H1 (cell line): ENCODE measurements around the gene PCDHA1. TPM values are rescaled to one million over a fixed set of nuclear protein-coding genes. Genes with fewer than 3 reads are reported as not detected.

Source experiments
- CTCF ChIA-PET: fragments of 300-600 bp; sonication (Branson Sonifier 250); formaldehyde crosslinking; loops from one replicate; lab custom pipeline; 2021; ENCODE audit not compliant: partially characterized antibody; lab: Charles Lee
- POLR2A ChIA-PET: fragments of 300-600 bp; sonication (Branson Sonifier 250); formaldehyde crosslinking; loops from one replicate; lab custom pipeline; 2021; ENCODE audit warnings: inconsistent platforms; ENCODE audit not compliant: partially characterized antibody; lab: Charles Lee
- DNase-seq, 2 experiments: peaks; one replicate each; pipeline versions ENCODE4 v3.0.0 to v3.0.0-alpha.2; 2010 to 2022; ENCODE audit warnings: low spot score in 2 of 2, low read depth in 1 of 2, mixed read lengths in 1 of 2
- FAIRE-seq: peaks from 2 replicates; lab custom pipeline; 2011; peaks lifted over from hg19 to GRCh38; lab: Jason Lieb, UNC
- H2AFZ ChIP-seq: 2 replicates; pipeline ENCODE4 v1.8.1; 2012; ENCODE audit warnings: low read length, inconsistent platforms
- H2AK5ac ChIP-seq: 2 replicates; pipeline ENCODE4 v1.6.1; 2013; ENCODE audit warnings: low read depth, low read length
- H2BK120ac ChIP-seq: replicated peaks from 2 replicates; pipeline ENCODE3; 2013; ENCODE audit warnings: low read depth, low read length, inconsistent platforms
- H2BK12ac ChIP-seq: 2 replicates; pipeline ENCODE4 v1.6.1; 2013; ENCODE audit warnings: low read depth, low read length
- H2BK15ac ChIP-seq: 2 replicates; pipeline ENCODE4 v1.6.1; 2013; ENCODE audit warnings: low read length
- H2BK20ac ChIP-seq: 2 replicates; pipeline ENCODE4 v1.6.1; 2013; ENCODE audit warnings: low read length
- H2BK5ac ChIP-seq: 2 replicates; pipeline ENCODE4 v1.6.1; 2013; ENCODE audit warnings: low read depth, low read length
- H3K14ac ChIP-seq: 2 replicates; pipeline ENCODE4 v1.6.1; 2013; ENCODE audit warnings: inconsistent platforms; ENCODE audit not compliant: insufficient read length
- H3K18ac ChIP-seq: 2 replicates; pipeline ENCODE4 v1.6.1; 2013; ENCODE audit warnings: low read length; ENCODE audit errors: extremely low read depth
- H3K23ac ChIP-seq: 2 replicates; pipeline ENCODE4 v1.6.1; 2013; ENCODE audit warnings: inconsistent platforms; ENCODE audit not compliant: insufficient read length
- H3K23me2 ChIP-seq: 2 replicates; pipeline ENCODE4 v1.6.1; 2013; ENCODE audit warnings: low read depth, low read length
- H3K27ac ChIP-seq: 2 replicates; pipeline ENCODE4 v1.6.1; 2011; ENCODE audit warnings: low read depth, low read length, inconsistent platforms
- H3K27me3 ChIP-seq, 4 experiments: replicated peaks in 1 of 4; 1 replicate in 1 of 4; 2 replicates in 3 of 4; pipeline versions ENCODE4 v1.6.1 to v1.8.1; 2011 to 2013; ENCODE audit warnings: low read length in 3 of 4, mild to moderate bottlenecking in 3 of 4, inconsistent platforms in 2 of 4, mixed read lengths in 2 of 4, moderate library complexity in 1 of 4; ENCODE audit not compliant: control insufficient read depth in 3 of 4, insufficient read depth in 3 of 4; ENCODE audit errors: extremely low read depth in 1 of 4
- H3K36me3 ChIP-seq, 4 experiments: 2 replicates each; pipeline versions ENCODE4 v1.6.1 to v1.8.1; 2011 to 2013; ENCODE audit warnings: mild to moderate bottlenecking in 4 of 4, low read length in 3 of 4, moderate library complexity in 2 of 4, control low read depth in 1 of 4, inconsistent platforms in 1 of 4; ENCODE audit not compliant: insufficient read depth in 4 of 4, control insufficient read depth in 2 of 4
- H3K4ac ChIP-seq: replicated peaks from 2 replicates; pipeline ENCODE3; 2013; ENCODE audit warnings: low read length, low read depth, mixed read lengths, inconsistent platforms; ENCODE audit not compliant: insufficient read length
- H3K4me1 ChIP-seq, 4 experiments: replicated peaks in 1 of 4; 1 replicate in 1 of 4; 2 replicates in 3 of 4; pipeline versions ENCODE4 v1.6.1 to v1.8.1; 2011 to 2013; ENCODE audit warnings: low read length in 3 of 4, inconsistent platforms in 2 of 4, mixed read lengths in 1 of 4; ENCODE audit not compliant: insufficient read depth in 4 of 4, control insufficient read depth in 3 of 4
- H3K4me2 ChIP-seq, 2 experiments: 2 replicates each; pipeline versions ENCODE4 v1.6.1 to v1.8.1; 2011 to 2013; ENCODE audit warnings: low read depth in 2 of 2, low read length in 2 of 2, control low read depth in 1 of 2, inconsistent platforms in 1 of 2, mild to moderate bottlenecking in 1 of 2; ENCODE audit not compliant: insufficient read depth in 1 of 2
- H3K4me3 ChIP-seq, 4 experiments: fragments of 200-600, 300-600 bp in 1 of 4; sonication (generic), shearing (Covaris generic), sonication (Bioruptor Twin) in 1 of 4; 2 replicates each; pipeline versions ENCODE4 v1.5.1 to v1.8.1; 2011 to 2016; ENCODE audit warnings: low read length in 4 of 4, low read depth in 3 of 4, control low read depth in 2 of 4, inconsistent platforms in 2 of 4, mild to moderate bottlenecking in 2 of 4, mixed read lengths in 1 of 4, moderate library complexity in 1 of 4; ENCODE audit not compliant: insufficient read depth in 2 of 4; ENCODE audit errors: extremely low read depth in 1 of 4
- H3K56ac ChIP-seq: replicated peaks from 2 replicates; pipeline ENCODE3; 2013; ENCODE audit warnings: low read depth, mild to moderate bottlenecking, mixed read lengths, low read length, inconsistent platforms; ENCODE audit not compliant: insufficient read length
- H3K79me1 ChIP-seq: 2 replicates; pipeline ENCODE4 v1.6.1; 2013; ENCODE audit warnings: low read depth, low read length, control low read depth
- H3K79me2 ChIP-seq, 2 experiments: 2 replicates each; pipeline versions ENCODE4 v1.6.1 to v1.8.1; 2012 to 2013; ENCODE audit warnings: low read length in 2 of 2, mild to moderate bottlenecking in 2 of 2, inconsistent platforms in 1 of 2; ENCODE audit not compliant: insufficient read depth in 2 of 2, control insufficient read depth in 1 of 2
- H3K9ac ChIP-seq, 4 experiments: replicated peaks in 1 of 4; 1 replicate in 1 of 4; 2 replicates in 3 of 4; pipeline versions ENCODE4 v1.6.1 to v1.8.1; 2011 to 2013; ENCODE audit warnings: low read depth in 3 of 4, low read length in 3 of 4, control low read depth in 2 of 4, mild to moderate bottlenecking in 2 of 4, moderate library complexity in 2 of 4, inconsistent platforms in 1 of 4; ENCODE audit errors: extremely low read depth in 1 of 4
- H3K9me3 ChIP-seq, 2 experiments: 2 replicates each; pipeline versions ENCODE4 v1.6.1 to v1.8.1; 2012 to 2013; ENCODE audit warnings: mild to moderate bottlenecking in 2 of 2, moderate library complexity in 2 of 2, control low read depth in 1 of 2, inconsistent platforms in 1 of 2, low read depth in 1 of 2, low read length in 1 of 2, mixed read lengths in 1 of 2; ENCODE audit not compliant: insufficient read depth in 2 of 2
- H4K20me1 ChIP-seq, 2 experiments: replicated peaks in 1 of 2; 2 replicates each; pipeline versions ENCODE3 to v1.8.1; 2011 to 2013; ENCODE audit warnings: inconsistent platforms in 2 of 2, low read length in 2 of 2, mild to moderate bottlenecking in 1 of 2; ENCODE audit not compliant: insufficient read depth in 2 of 2, control insufficient read depth in 1 of 2
- H4K5ac ChIP-seq: 2 replicates; pipeline ENCODE4 v1.6.1; 2013; ENCODE audit warnings: low read length, low read depth, mixed read lengths, inconsistent platforms; ENCODE audit not compliant: insufficient read length
- H4K8ac ChIP-seq: 2 replicates; pipeline ENCODE4 v1.8.0; 2013; ENCODE audit warnings: mild to moderate bottlenecking, moderate library complexity, low read length, inconsistent platforms; ENCODE audit not compliant: insufficient read depth; ENCODE audit errors: extremely low read depth
- H4K91ac ChIP-seq: replicated peaks from 2 replicates; pipeline ENCODE3; 2013; ENCODE audit warnings: low read length, mixed read lengths, inconsistent platforms; ENCODE audit not compliant: insufficient read length
- BACH1 ChIP-seq: IDR thresholded peaks from 2 replicates; pipeline ENCODE4 v1.6.1; 2012; ENCODE audit warnings: low read length, improper control_type of control experiment
- CBX8 ChIP-seq: fragments of 300-800, 300-1000 bp; sonication (generic); IDR thresholded peaks from 2 replicates; pipeline ENCODE4 v1.7.1; 2016; ENCODE audit warnings: low read depth, low read length, borderline replicate concordance
- CTBP2 ChIP-seq: IDR thresholded peaks from 2 replicates; pipeline ENCODE4 v1.7.0; 2011; ENCODE audit warnings: borderline replicate concordance, mild to moderate bottlenecking, moderate library complexity, mixed read lengths, low read length; ENCODE audit not compliant: insufficient read depth, insufficient read length
- EZH2 ChIP-seq: fragments of 200-600 bp; sonication (generic); IDR thresholded peaks from 2 replicates; pipeline ENCODE4 v1.7.1; 2012; ENCODE audit warnings: low read depth, mild to moderate bottlenecking, moderate library complexity, low read length, inconsistent platforms; ENCODE audit not compliant: severe bottlenecking
- FOSL1 ChIP-seq: IDR thresholded peaks from 2 replicates; pipeline ENCODE4 v1.6.1; 2011; ENCODE audit warnings: mild to moderate bottlenecking, low read depth, low read length, moderate library complexity; ENCODE audit not compliant: insufficient read depth
- POLR2A ChIP-seq, 2 experiments: IDR thresholded peaks; 1 replicate in 1 of 2; 2 replicates in 1 of 2; pipeline ENCODE4 v1.6.1; 2011; ENCODE audit warnings: low read depth in 2 of 2, low read length in 2 of 2, mild to moderate bottlenecking in 2 of 2; ENCODE audit errors: control extremely low read depth in 1 of 2
- POLR2AphosphoS5 ChIP-seq: IDR thresholded peaks from 2 replicates; pipeline ENCODE4 v1.6.1; 2011; ENCODE audit warnings: low read depth, low read length
- SP1 ChIP-seq: IDR thresholded peaks from 2 replicates; pipeline ENCODE4 v1.6.1; 2011; ENCODE audit warnings: low read depth, low read length
- TAF7 ChIP-seq: optimal IDR thresholded peaks from 2 replicates; pipeline ENCODE3; 2011; ENCODE audit warnings: low read depth, mild to moderate bottlenecking, inconsistent platforms, low read length, moderate library complexity, borderline replicate concordance
- TEAD4 ChIP-seq: IDR thresholded peaks from 2 replicates; pipeline ENCODE4 v1.6.1; 2012; ENCODE audit warnings: low read depth, low read length, inconsistent platforms, mixed read lengths
- WGBS, 2 experiments: shearing (Covaris generic) in 1 of 2; methylation state at CpG; one replicate each; pipeline versions ENCODE4 v1.1.6 to v1.1.7; 2013 to 2015; ENCODE audit warnings: low lambda C conversion rate in 2 of 2, mixed read lengths in 2 of 2, inconsistent platforms in 1 of 2, low coverage in 1 of 2, missing lambda C conversion rate in 1 of 2; ENCODE audit not compliant: insufficient replicate concordance in 2 of 2, insufficient coverage in 1 of 2, insufficient read length in 1 of 2; ENCODE audit errors: extremely low coverage in 1 of 2, missing lambda C conversion rate in 1 of 2; 5-methylcytosine and 5-hydroxymethylcytosine counted together
- polyA plus RNA-seq, 7 experiments: library from polyadenylated mRNA; depleted of rRNA in 3 of 7; stranded (reverse) in 5 of 7; unstranded in 2 of 7; fragments of >200 nt in 5 of 7; fragments of 200-250 nt in 2 of 7; gene quantifications; 1 replicate in 5 of 7; 2 replicates in 1 of 7; 4 replicates in 1 of 7; pipeline versions ENCODE4 v1.2.1 to v1.2.3, GENCODE V29; 2011 to 2013; ENCODE audit warnings: missing spikeins in 2 of 7, mixed read lengths in 2 of 7
- total RNA-seq: library from RNA; stranded (reverse); fragmentation: NEBNext Ultra II Directional; extraction: Animal tissue kit (Norgen Biotek cat#: 25700); gene quantifications from 2 replicates; pipeline ENCODE4 v1.2.1, GENCODE V29; 2021

The PCDHA1 gene
- total and polyA plus RNA-seq, 2 of the 8 experiments (the other 6 are each of a cell fraction or from before 2014, with no cell fraction given) = 0.23 to 0.50 TPM

DNA sequence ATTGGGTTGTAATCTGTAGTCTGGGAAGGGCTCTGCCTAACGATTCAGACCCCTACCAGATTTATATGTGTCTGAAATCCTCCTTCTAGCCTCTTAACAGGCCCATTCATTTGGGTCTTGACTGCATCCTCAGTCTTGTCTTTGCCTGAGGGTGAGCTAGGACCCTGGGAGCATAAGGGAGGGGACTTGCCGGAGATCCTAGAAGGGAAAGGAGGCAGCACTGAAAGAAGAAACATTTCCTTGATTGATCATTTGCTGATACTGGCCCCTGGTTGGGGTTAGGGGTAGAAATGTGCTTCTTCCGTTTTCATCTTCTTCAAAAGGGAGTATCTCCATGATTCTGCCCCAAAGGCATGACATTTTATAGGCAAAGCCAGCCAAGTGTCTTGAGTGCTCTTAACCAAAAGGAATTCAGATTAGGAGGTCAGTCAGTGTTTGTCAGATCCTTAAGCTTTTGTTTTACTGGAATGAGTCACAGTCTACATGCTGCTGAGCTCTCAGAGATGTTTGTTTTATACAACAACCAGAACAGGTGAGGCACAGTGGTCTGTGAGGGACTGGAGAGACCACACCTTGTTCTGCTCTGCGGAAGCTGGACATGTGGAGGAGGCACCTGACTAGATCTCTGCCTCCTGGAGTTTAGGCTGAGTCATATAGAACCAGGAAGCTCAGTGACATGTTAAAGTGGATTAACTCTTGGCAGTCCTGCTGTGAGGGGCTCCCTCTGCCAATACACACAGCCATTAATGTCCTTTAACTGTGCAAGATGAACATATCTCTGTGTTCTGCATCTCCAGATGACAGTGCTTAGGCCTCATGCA, 218.1 kb downstream of the PCDHA1 start:
- H3K23me2 ChIP-seq = peaks cover 11% of the 10 kb centered on the region; the same call in 1 of the 2 replicates
- no peak overlapping the region for H3K14ac ChIP-seq
- H2BK5ac ChIP-seq = peak overlapping the region; percentile 21; the same call in 1 of the 2 replicates
- peak overlapping the region; percentile 13; the same call in 1 of the 2 replicates for H3K27ac ChIP-seq
- no peaks in the 10 kb centered on the region; a peak in 1 of 4 replicates for H3K9me3 ChIP-seq
- H3K23ac ChIP-seq = no peak overlapping the region
- H3K4me2 ChIP-seq = peak overlapping the region; percentile 53 to 95
- H3K4me1 ChIP-seq = peaks cover 8 to 35% (median 27%) of the 10 kb centered on the region in 4 experiments; a peak in 6 of 7 replicates
- no peak overlapping the region for H2BK15ac ChIP-seq
- H3K18ac ChIP-seq = 0 out of 2 replicates have a peak overlapping the region, but pooled peaks have one; percentile 5
- H2AFZ ChIP-seq = no peak overlapping the region
- H3K79me2 ChIP-seq = no peaks in the 10 kb centered on the region
- H3K36me3 ChIP-seq = no peaks in the 10 kb centered on the region
- H3K56ac ChIP-seq = no peak overlapping the region
- POLR2A ChIA-PET = interaction anchor here (0.8 to 8.3 kb wide), 10 partner anchors 9 to 77 kb away, joined by 3 to 155 read pairs (median 5); partner anchors contain the start of genes PCDHAC1 and PCDHAC2
- FAIRE-seq (peak; percentile 97), DNase-seq (peak; percentile 54 to 85)
- peak overlapping the region in 1 of 4 experiments; percentile 13; a peak in 1 of 8 replicates for H3K4me3 ChIP-seq
- H2BK20ac ChIP-seq = no peak overlapping the region; the same call in 1 of the 2 replicates
- no peaks in the 10 kb centered on the region for H4K20me1 ChIP-seq
- no peak overlapping the region for H2BK120ac ChIP-seq
- no peaks in the 10 kb centered on the region for H3K79me1 ChIP-seq
- no peak overlapping the region for H4K5ac ChIP-seq
- H3K27me3 ChIP-seq = no peaks in the 10 kb centered on the region
- CTCF ChIA-PET = interaction anchor here (0.6 to 6.7 kb wide), 13 partner anchors 14 to 128 kb away, joined by 3 to 50 read pairs (median 5); partner anchors contain the start of gene PCDHAC1
- no peak overlapping the region for H4K8ac ChIP-seq
- 0 out of 7 replicates have a peak overlapping the region, but pooled peaks of 1 of the 4 experiments have one; percentile 3 for H3K9ac ChIP-seq
- WGBS, 2 experiments = 31% methylated on average over 4 of the region's 4 CpGs; no CpG with 5 or more reads in 1 of the 2 experiments
- H2AK5ac ChIP-seq = peak overlapping the region; percentile 6; the same call in 1 of the 2 replicates
- no peak overlapping the region for H3K4ac ChIP-seq
- H2BK12ac ChIP-seq = peak overlapping the region; percentile 62
- peak overlapping the region; percentile 75 for H4K91ac ChIP-seq
- TF ChIP-seq POLR2A (IDR thresholded peaks at IDR 0.05; ENCODE audit: control extremely low read depth in 1 of 2, low read depth in 2 of 2, low read length in 2 of 2) = peak in 1 of 2 experiments; percentile 70; a peak in 2 of 3 replicates
- TF ChIP-seq FOSL1 = no peak
- no peak for TF ChIP-seq CBX8
- peak; percentile 57; the same call in 1 of the 2 replicates for TF ChIP-seq POLR2AphosphoS5
- no peak for TF ChIP-seq EZH2
- no peak for TF ChIP-seq SP1
- TF ChIP-seq TEAD4 = no peak
- TF ChIP-seq TAF7 = no peak
- TF ChIP-seq BACH1 = peak; percentile 47; the same call in 1 of the 2 replicates
- TF ChIP-seq CTBP2 = peak; percentile 84
